Stimulated activated CD4-positive, alpha-beta T cell treated with anti-CD3 and anti-CD28 coated beads, TNF-alpha, amount 100 ng/mL, for 48 hours (primary cell): ENCODE data around the gene GLIPR2.
"Not testable (repeated sequence)": the region's sequence is repeated elsewhere in the genome, so short reads cannot be mapped to it uniquely, and the experiment has no call there.

ENCODE experiments used
- DNase-seq, 3 donors: peaks; one replicate each; pipeline ENCODE4 v3.0.0-alpha.2; 2020; ENCODE audit warnings: low read depth in 3 of 3

Gene GLIPR2, protein sequence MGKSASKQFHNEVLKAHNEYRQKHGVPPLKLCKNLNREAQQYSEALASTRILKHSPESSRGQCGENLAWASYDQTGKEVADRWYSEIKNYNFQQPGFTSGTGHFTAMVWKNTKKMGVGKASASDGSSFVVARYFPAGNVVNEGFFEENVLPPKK

DNA sequence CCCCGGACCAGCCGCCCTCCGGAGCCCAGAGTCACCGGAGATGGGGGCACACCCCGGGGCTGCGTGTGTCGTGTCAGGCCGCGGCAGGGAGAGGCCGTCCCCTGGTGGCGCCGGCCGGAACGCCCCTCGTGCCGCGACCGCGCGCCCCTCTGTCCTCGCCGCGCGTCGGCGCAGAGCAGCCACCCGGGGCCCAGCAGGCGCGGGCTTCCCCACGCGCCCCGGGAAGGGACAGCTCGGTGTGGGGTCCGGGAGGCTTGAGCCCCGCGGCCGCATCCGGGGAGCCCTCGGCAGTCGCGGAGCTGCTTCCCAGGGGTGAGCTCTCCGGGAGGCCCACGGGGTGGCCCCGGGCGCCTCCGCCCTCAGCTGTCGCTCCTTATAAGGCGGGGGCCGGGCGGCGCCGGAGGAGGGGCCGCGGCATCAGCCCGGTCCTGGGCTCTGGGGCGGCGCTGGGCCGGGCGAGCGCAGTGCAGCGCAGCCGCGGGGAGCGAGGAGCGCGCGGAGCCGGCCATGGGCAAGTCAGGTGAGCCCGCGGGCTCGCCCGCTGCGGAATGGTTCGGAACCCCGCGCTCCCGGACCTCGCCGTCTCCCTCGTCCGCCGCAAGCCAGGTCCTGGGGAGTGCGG, at the start of gene GLIPR2:
Gene GLIPR2 (plus strand): TSS at position 462 of the 622 bp plus-strand sequence. CDS start 46 bp downstream, at position 508.
- peak; percentile 52 to 69 (median 57) for DNase-seq

DNA sequence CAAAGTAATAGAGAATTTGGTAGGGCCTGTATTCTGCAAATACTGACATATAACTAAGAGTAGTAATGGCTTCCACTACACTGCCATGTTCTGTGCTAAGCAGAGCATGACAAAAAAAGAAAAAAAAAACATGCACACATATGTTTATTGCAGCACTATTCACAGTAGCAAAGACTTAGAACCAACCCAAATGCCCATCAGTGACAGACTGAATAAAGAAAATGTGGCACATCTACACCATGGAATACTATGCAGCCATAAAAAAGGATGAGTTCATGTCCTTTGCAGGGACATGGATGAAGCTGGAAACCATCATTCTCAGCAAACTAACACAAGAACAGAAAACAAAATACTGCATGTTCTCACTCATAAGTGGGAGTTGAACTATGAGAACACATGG, 49.5 kb upstream of the GLIPR2 start:
- not testable (repeated sequence) for DNase-seq

DNA sequence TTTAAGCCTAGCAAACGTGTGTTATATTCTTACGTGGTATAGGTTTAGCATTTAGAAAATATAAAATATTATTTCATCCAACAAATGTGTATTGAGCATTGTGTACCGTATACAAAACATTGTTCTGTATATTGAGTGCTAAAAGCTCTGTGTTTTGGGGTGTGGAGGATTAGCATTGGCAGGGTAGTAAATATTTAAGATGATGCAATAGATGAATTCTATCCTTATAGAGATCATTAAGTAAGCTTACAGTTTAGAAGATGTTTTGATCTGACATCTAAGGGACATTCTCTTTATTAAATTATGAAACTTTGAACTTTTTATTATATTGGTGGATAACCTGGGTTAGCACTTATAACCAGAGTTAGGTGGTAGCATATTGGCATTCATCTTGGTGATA, 48.5 kb upstream of the GLIPR2 start:
- no peak for DNase-seq

DNA sequence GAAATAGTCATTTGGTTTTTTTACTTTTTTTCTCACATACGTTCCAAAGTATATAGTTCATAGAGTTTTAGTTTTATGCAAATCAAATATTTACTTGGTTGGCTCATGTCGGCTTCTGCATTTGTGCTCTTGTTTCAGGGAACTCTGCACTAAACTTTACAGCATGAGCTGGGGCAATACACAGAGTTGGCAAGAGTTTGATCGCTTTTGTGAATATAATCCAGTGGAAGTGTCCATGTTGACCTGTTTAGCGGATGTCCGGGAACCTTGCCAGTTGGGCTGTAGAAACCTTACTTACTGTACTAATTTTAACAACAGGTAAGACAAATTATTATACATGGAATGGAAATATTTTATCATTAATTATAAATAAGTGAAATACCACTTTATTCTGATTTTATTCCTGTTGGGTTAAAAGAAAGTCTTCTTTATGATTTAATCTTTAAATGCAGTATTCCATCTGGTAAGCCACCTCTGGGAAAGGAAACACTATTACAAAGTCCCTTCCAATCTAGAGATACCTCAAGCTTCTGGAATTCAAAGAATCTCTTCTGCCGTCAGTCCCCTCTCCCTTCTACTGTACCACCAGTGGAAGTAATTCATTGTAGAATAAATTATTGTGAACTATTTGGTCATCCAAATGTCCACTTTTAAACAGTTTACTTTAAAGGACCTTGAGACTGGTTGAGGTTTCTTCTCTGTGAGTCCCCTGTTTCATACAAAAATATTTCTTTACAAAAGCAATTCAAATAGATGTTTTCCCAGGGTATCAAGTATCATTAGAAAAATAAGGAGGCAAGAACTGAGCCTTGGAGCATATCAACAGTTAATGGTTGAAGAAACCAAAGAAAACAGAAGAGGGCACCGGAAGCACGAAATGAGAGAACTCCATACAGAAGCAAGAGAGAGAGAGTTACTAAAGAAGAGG, 45.2 kb upstream of the GLIPR2 start:
- no peak for DNase-seq

DNA sequence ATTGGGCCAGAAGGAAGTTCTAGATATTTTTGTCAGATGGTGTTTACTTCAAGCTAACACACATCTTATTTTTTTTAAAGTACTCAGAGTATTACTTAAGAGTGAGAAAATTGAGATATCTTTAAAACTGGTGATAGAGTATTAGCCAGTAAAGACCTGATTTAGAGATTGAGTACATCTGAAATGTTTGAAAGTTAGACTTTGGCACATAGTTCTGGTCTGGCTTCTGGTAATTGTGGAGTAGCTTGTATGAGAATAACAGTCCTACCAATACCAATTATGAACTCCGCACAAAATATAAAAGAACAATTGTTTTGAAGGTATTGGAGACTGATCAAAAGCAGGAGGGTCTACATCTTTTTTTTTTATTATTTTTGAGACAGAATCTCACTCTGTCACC, 44.5 kb upstream of the GLIPR2 start:
- DNase-seq = no peak

DNA sequence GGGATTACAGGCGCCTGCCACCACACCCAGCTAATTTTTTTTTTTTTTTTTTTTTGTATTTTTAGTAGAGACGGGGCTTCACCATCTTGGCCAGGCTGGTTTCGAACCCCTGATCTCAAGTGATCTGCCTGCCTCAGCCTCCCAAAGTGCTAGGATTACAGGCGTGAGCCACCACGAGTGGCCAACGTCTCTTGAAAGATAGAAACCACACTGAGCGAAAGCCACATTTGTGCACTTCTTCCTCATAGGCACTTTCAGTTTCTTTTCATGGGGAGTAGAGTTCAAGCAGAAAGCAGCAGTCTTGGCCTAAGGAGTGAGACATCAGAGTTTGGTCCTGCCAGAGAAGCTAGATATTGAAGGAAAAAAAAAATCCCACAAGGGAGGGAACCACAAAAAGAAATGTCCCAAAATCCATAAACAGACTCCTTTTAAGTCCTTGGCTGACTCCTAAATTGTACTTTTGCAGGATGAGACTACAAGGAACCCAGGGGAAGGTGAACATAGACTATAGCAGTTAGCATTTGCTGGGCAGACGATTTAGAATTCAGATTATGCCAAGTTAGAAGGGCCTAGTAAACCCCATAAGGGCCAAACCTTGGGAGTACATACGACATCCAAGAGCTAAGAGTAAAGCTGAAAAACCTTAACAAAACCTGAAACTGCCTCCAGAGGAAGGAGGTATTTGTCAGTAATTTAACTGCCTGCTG, 43.9 kb upstream of the GLIPR2 start:
- peak; percentile 6 to 29 (median 7) for DNase-seq

DNA sequence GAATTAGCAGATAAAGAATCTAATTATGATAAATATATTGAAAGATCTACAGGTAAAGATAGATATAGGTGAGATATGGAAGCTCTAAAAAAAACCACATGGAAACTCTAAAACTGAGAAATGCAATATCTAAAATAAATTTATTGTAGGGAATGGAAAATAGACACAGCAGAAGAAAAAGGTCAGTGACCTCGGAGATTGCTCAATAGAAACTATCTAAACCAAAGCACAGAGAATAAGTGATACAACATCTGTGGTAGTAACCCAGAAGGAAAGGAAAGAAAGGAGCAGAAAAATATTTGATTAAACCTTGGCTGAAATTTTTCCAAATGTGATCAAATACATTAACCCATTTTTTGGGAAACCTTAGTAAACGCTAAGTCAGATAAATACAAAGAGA, 43.1 kb upstream of the GLIPR2 start:
- no peak for DNase-seq

DNA sequence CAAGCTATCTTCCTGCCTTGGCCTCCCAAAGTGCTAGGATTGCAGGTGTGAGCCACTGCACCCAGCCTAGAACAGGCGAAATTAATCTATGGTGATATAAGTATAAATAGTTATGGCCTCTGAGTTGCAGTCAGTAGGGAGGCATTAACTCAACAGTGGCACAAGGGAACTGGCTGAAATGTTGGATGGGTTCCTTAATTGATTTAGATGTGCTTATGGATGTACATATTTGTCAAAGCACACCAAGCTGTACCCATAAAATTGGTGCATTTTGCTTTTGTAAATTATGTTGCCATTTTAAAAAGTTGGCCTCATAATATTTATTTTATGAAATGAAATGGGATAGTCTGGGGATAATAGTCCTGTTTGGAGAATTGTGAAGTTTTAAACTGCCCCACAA, 36.8 kb upstream of the GLIPR2 start:
- no peak for DNase-seq

DNA sequence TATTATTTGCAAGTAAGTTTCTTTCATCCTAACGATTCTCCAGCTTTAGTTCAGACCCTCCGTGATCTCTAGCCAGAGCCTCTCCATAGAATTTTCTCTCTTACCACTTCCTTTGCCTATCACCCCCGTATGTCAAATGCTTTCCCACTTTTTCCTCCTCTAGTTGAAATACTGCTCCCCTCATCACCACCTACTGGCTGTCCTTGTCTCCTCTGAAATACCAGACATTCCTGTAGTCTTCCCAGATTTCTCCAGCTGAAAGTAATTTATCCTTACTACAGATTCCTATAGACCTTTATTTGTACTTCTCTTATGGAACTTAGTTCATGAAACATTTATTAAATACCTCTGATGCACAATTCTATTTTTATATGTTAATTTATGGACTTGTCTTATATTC, 36.0 kb upstream of the GLIPR2 start:
- DNase-seq = no peak

DNA sequence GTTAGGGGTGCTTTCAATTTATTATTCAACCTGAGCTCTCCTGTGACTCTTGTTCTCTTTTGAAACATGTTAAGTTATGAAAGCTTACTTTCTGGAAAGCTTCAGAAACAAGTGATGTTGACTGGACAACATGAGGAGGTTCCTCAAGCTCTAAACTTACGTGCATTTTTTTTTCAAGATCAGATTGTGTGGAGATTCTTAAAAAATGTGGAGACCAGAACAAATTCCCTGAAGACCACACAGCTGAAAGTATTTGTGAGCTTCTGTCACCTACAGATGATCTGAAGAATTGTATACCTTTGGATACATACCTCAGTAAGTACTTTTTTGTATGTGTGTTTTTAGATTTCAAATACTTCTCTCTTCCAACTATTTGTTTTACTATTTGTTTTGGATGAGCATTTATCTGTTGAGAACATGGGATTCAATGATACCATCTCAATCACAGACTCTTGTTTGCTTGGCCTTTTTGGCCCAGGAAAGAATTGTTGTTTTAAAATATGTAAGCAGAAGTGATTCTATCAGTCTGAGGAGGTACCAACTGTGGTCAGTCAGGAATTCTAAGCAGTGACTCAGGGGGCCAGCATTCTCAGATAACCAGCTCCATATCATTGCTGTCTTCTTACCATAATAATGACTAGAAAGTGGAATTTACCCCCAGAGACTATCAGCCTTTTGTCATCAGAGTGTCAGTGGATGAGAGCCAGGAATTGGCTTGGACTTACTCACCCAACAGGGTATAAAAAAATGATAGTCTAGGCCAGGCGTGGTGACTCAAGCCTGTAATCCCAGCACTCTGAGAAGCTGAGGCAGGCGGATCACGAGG, 34.4 kb upstream of the GLIPR2 start:
- no peak for DNase-seq

DNA sequence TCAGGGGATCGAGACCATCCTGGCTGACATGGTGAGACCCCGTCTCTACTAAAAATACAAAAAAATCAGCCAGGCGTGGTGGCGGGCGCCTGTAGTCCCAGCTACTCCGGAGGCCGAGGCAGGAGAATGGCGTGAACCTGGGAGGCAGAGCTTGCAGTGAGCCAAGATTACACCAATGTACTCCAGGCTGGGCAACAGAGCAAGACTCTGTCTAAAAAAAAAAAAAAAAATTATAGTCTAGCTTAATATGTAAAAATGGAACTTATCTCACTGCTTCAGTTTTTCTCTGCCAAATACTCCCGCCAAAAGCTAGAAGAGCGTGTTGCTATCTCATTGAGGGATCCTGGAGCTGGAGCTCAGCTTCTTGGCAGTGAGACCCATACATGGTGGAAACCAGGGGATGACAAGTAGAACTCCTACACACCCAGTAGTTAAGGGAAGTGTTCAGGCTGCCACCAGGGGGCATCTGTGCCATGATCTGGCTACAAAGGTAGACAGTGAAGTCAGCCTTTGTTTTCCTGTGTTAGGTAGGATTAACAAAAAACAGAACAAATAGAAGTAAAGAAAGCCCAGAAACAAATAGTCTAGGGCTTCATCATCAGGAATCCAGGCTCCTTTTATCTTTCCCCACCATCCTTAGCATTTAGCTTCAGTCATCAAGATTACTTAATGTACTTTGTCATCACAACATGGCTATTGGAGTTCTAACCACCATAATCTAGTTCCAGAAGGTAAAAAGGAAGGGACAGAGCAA, 33.6 kb upstream of the GLIPR2 start:
- peak; percentile 74 to 90 (median 82) for DNase-seq

DNA sequence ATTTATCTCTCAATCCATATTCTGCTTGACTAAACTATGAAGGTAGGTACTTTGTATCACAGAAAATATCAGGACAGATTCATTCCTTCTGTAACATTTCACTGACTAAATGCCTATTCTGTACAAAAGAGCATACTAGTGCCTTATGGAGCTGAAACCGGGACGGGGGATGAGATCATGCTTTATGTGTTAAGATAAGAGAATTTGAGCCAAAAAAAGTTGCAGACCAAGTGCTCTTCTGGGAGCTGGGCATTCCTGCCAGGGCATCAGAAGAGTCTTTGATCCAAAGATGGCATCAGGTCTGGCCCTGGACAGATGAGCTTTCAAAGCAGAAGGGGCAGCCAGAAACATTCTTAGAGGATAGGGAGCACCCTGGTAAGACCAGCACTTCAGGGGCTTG, 27.5 kb upstream of the GLIPR2 start:
- no peak for DNase-seq

DNA sequence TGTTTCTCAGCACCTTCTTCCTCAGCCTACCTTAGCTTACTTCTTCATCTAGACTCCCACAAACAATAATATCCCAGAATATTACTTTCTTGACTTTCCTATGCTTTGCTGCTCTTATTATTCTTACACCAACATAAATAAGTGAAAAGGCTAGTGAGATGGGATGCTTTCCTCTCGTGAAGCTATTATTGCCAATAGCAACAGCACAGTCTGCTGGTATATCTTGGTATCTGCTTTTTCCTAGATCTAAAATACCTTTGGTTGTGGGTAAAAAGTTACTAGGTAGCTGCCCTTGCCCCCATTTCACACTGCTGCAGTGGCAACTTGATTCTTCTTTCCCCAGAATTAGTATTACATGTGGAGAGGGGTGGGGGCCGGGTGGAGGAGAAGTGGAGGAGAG, 26.1 kb upstream of the GLIPR2 start:
- DNase-seq = no peak

DNA sequence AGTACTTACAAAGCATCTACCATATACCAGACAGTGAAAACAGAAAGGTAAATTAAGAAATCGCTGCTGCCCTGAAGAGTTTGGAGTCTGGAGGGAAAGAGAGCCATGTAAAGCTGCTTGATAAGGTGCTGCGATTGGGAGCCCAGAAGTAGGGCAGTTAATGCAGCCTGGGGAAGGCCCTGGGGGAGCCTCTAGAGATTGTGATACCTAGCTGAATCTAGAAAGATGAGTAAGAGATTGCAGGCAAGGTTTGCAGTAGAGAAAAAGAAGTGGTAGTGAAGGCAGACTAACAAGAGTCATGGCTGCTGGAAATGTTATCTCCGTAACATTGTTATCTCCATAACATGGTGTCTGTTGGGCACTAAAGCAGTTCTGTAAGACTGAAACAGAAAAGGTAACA, 24.0 kb upstream of the GLIPR2 start:
- DNase-seq = no peak

DNA sequence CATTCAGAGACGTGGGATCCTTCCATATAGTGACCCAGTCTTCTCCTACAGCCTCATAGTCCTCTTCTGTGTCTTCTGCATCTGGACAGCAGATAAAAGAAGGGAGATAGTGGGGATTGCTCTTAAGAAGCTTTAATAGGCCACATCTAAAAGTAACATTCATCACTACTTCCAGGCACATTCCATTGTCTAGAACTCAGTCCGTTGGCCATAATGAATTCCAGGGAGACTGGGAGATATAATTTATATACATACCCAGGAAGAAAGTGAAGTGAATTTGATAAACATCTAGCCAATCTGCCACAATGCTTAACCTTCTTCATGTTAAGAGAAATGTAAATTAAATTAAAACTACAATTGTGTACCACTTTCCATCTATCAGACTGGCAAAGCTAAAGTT, 22.5 kb upstream of the GLIPR2 start:
- DNase-seq = no peak

DNA sequence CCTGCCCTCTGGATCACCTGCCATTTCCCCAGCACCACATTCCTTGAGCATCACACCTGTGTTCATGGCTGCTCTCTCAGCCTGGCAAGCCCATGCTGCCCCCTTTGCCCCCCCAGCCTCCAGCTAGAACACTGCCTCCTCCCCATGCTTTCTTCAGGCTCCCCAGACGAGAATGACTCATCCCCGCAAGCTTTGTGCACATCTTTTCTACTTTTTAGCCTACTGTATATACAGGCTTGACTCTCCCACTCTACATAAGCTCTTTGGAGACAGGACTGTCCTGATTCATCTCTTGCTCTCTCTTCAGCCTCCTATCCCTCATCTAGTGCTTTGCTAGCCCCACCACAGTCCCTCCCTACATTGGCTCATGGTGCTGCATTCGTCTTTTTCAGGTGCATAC, 19.9 kb upstream of the GLIPR2 start:
- no peak for DNase-seq

DNA sequence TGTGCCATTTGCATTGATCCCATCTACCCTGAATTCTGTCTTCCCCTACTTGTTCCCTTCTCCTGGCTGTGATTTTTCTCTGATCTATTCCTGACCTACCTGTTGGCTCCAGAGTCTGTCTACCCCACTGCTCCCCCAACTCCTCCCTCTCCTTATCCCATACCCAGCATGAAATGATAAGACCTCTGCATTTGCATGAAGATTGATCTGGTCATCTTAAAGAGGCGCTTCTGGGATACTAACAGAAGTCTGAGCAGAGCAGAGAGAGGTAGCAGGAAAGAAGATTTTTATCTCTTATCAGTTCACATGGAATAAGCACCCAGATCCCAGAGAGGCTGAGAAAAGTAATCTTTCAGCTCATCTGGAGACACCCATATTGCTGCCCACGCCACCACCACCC, 18.3 kb upstream of the GLIPR2 start:
- no peak for DNase-seq

DNA sequence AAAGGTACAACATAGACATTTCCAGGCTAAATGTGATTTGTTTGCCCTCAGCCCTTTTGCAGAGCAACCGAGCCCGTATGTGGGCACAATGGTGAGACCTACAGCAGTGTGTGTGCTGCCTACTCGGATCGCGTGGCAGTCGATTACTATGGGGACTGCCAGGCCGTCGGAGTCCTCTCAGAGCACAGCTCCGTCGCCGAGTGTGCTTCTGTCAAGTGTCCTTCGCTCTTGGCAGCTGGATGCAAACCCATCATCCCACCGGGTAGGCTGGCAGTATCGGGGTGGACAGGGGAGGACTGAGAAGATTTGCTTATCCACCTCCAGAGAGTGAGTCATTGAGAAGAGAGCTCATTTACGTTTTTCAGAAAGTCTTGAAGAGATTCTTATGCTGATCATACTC, 17.8 kb upstream of the GLIPR2 start:
- no peak for DNase-seq

DNA sequence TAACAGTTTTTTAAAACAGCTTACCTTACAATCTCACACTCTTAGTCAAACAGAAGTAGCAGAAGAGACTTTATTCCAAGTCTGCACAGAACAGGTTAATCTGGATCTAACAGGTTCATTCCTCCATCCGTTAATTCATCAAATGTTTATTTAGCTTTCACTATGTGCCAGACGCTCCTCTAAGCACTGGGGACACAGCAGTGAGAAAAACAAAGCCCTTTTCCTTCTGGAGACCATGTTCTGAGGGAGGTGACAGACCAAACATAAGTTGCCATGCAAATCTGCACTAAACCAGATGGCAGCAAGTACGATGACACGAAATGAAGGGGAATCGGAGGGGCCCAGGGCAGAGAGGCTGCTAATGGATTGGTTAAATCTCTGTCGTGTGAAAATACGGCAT, 17.1 kb upstream of the GLIPR2 start:
- DNase-seq = no peak

DNA sequence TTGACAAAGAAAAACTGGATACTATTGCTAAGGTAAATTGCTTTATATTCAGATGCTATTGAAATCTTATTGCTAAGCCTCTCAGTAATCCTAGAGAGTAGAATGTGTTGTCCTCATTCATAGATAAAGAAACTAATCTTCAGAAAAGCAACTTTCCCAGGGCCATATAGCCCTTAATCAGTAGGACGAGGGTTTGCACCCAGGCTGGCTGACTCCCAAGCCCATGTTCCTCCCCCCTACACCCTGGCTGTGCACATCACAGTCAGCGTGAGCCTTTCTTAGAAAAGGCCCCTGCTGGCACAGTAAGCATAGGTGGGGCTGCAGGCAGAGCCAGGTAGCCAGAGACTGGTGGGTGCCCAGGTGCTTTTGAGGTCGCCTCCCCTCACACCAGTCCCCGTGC, 15.8 kb upstream of the GLIPR2 start:
- no peak for DNase-seq

DNA sequence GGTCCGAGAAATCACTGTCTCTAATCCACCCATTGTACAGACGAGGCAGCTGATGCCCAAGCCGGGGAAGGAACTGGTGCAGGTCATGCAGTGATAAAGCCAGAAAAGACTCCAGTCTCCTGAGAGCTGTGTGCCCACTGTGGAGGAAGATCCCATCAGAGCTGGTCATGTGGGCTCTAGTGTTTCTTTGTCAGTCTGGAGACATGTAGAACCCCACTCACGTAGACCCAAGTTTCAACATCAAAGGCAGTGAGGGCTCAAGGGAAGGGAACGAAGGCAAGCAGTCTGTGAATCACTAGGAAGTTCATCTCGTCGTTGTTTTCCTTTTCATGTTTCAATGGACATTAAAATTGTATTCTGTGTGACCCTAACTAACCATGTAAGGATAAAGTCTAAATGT, 14.6 kb upstream of the GLIPR2 start:
- DNase-seq = no peak
